CD14-positive monocyte (primary cell): ENCODE results near the gene BIN1. TPM values are rescaled to one million over a fixed set of nuclear protein-coding genes. Genes with fewer than 3 reads are reported as not detected.

Experiments used
- DNase-seq, 3 donors: peaks; one replicate each; pipeline ENCODE4 v3.0.0-alpha.2; 2011 to 2022
- H2AFZ ChIP-seq: 2 replicates; pipeline ENCODE4 v1.6.0; 2012; ENCODE audit warnings: mild to moderate bottlenecking, low read depth, low read length, inconsistent platforms; ENCODE audit not compliant: insufficient read depth, poor library complexity, severe bottlenecking
- H3K27ac ChIP-seq, 2 donors: 1 replicate in 1 of 2; 2 replicates in 1 of 2; pipeline ENCODE4 v1.5.1; 2012 to 2013; ENCODE audit warnings: low read length in 2 of 2, control low read depth in 1 of 2, inconsistent platforms in 1 of 2, low read depth in 1 of 2, mild to moderate bottlenecking in 1 of 2
- H3K27me3 ChIP-seq, 2 donors: one replicate each; pipeline versions ENCODE4 v1.6.0 to v1.6.1; 2011 to 2013; ENCODE audit warnings: low read length in 2 of 2; ENCODE audit not compliant: control insufficient read depth in 2 of 2, insufficient read depth in 2 of 2
- H3K36me3 ChIP-seq, 2 donors: replicated peaks in 1 of 2; 1 replicate in 1 of 2; 2 replicates in 1 of 2; pipeline versions ENCODE4 v1.5.1 to v1.6.1; 2012 to 2013; ENCODE audit warnings: low read length in 2 of 2, control low read depth in 1 of 2, inconsistent platforms in 1 of 2, mild to moderate bottlenecking in 1 of 2; ENCODE audit not compliant: insufficient read depth in 2 of 2, control insufficient read depth in 1 of 2
- H3K4me1 ChIP-seq, 2 donors: 1 replicate in 1 of 2; 2 replicates in 1 of 2; pipeline versions ENCODE4 v1.5.1 to v1.6.1; 2012 to 2013; ENCODE audit warnings: low read length in 2 of 2, control low read depth in 1 of 2, inconsistent platforms in 1 of 2, mild to moderate bottlenecking in 1 of 2, moderate library complexity in 1 of 2; ENCODE audit not compliant: insufficient read depth in 2 of 2, control insufficient read depth in 1 of 2
- H3K4me2 ChIP-seq: replicated peaks from 2 replicates; pipeline ENCODE3; 2012; ENCODE audit warnings: low read length, moderate library complexity, mild to moderate bottlenecking; ENCODE audit not compliant: poor library complexity, severe bottlenecking; ENCODE audit errors: extremely low read depth
- H3K4me3 ChIP-seq, 3 experiments: fragments of 200-600 bp in 1 of 3; sonication (generic) in 1 of 3; replicated peaks in 1 of 3; 1 replicate in 2 of 3; 2 replicates in 1 of 3; pipeline ENCODE4 v1.5.1; 2011 to 2013; ENCODE audit warnings: low read length in 3 of 3, mild to moderate bottlenecking in 3 of 3, control low read depth in 2 of 3, low read depth in 2 of 3, inconsistent platforms in 1 of 3, moderate library complexity in 1 of 3
- H3K79me2 ChIP-seq: 2 replicates; pipeline ENCODE4 v1.6.0; 2012; ENCODE audit warnings: mild to moderate bottlenecking, control low read depth, inconsistent platforms, low read length, moderate library complexity; ENCODE audit not compliant: insufficient read depth
- H3K9ac ChIP-seq: 2 replicates; pipeline ENCODE4 v1.6.0; 2017; ENCODE audit warnings: low read length, mild to moderate bottlenecking; ENCODE audit not compliant: insufficient read depth, poor library complexity, severe bottlenecking
- H3K9me3 ChIP-seq, 2 donors: replicated peaks in 1 of 2; 1 replicate in 1 of 2; 2 replicates in 1 of 2; pipeline versions ENCODE4 v1.5.1 to v1.6.1; 2012 to 2013; ENCODE audit warnings: low read length in 2 of 2, control low read depth in 1 of 2; ENCODE audit not compliant: control insufficient read depth in 1 of 2, insufficient read depth in 1 of 2
- H4K20me1 ChIP-seq: 2 replicates; pipeline ENCODE4 v1.6.0; 2012; ENCODE audit warnings: mild to moderate bottlenecking, low read length, control low read depth, moderate library complexity; ENCODE audit not compliant: insufficient read depth
- H3K27ac Mint-ChIP-seq, 7 donors: one replicate each; pipeline ENCODE4 v1.8.0; 2020; ENCODE audit warnings: mild to moderate bottlenecking in 7 of 7, mixed read lengths in 7 of 7, moderate library complexity in 6 of 7, inconsistent platforms in 2 of 7
- H3K27me3 Mint-ChIP-seq, 3 donors: one replicate each; pipeline ENCODE4 v1.8.0; 2021 to 2022; ENCODE audit warnings: low read depth in 3 of 3, mild to moderate bottlenecking in 3 of 3, mixed read lengths in 3 of 3, moderate library complexity in 3 of 3, inconsistent platforms in 1 of 3
- H3K36me3 Mint-ChIP-seq, 2 donors: one replicate each; pipeline ENCODE4 v1.8.0; 2020; ENCODE audit warnings: mixed read lengths in 2 of 2, inconsistent platforms in 1 of 2, mild to moderate bottlenecking in 1 of 2
- H3K4me1 Mint-ChIP-seq: one replicate; pipeline ENCODE4 v1.8.0; 2020; ENCODE audit warnings: mild to moderate bottlenecking, mixed read lengths
- H3K4me3 Mint-ChIP-seq, 2 donors: one replicate each; pipeline ENCODE4 v1.8.0; 2020; ENCODE audit warnings: mild to moderate bottlenecking in 2 of 2, mixed read lengths in 2 of 2, moderate library complexity in 1 of 2
- H3K9me3 Mint-ChIP-seq, 7 donors: one replicate each; pipeline ENCODE4 v1.8.0; 2020 to 2022; ENCODE audit warnings: mixed read lengths in 7 of 7, mild to moderate bottlenecking in 6 of 7, moderate library complexity in 6 of 7, inconsistent platforms in 2 of 7
- CTCF ChIP-seq: fragments of 200-600 bp; IDR thresholded peaks from one replicate; pipeline ENCODE4 v1.8.0; 2022; ENCODE audit warnings: antibody characterized with exemption, mild to moderate bottlenecking
- WGBS: methylation state at CpG from one replicate; pipeline ENCODE4 v1.1.5; 2013; ENCODE audit warnings: missing lambda C conversion rate; ENCODE audit not compliant: insufficient coverage; 5-methylcytosine and 5-hydroxymethylcytosine counted together
- intact Hi-C, 2 donors: fragments of 100-400 bp; cut with micrococcal nuclease; formaldehyde crosslinking; loops; one replicate each; pipeline versions ENCODE4 v1.15.0 to v1.15.1; 2023
- polyA plus RNA-seq, 3 donors: library from polyadenylated mRNA; depleted of rRNA in 1 of 3; unstranded in 2 of 3; stranded (reverse) in 1 of 3; fragments of 300-500 nt in 2 of 3; fragments of >200 nt in 1 of 3; fragmentation: Illumina TruSeq in 2 of 3; gene quantifications; 1 replicate in 2 of 3; 2 replicates in 1 of 3; pipeline ENCODE4 v1.2.3, GENCODE V29; 2012 to 2021

The BIN1 gene
- polyA plus RNA-seq, 3 donors: 3.4 to 7.5 (median 4.1) TPM

- Histone ChIP-seq H4K20me1 (no peaks in the 10 kb centered on the region), H3K79me2 (no peaks in the 10 kb centered on the region), H3K4me3 (no peak overlapping the region), H3K27ac (no peak overlapping the region), H3K36me3 (no peaks in the 10 kb centered on the region), H3K9me3 (peaks cover 0 to 6% of the 10 kb centered on the region in 2 donors), H3K27me3 (no peaks in the 10 kb centered on the region), H3K9ac (no peak overlapping the region), H3K4me1 (no peaks in the 10 kb centered on the region), H2AFZ (no peak overlapping the region), H3K4me2 (no peak overlapping the region)
- peaks cover 0 to 6% (median 5%) of the 10 kb centered on the region in 3 donors for H3K27me3 Mint-ChIP-seq
- 100% methylated on average over 5 of the region's 6 CpGs for WGBS
- TF ChIP-seq CTCF: no peak
- no peak overlapping the region for H3K4me3 Mint-ChIP-seq
- H3K27ac Mint-ChIP-seq: no peak overlapping the region
- no peaks in the 10 kb centered on the region for H3K36me3 Mint-ChIP-seq
- peaks cover 2 to 12% (median 9%) of the 10 kb centered on the region in 7 donors for H3K9me3 Mint-ChIP-seq
- DNase-seq: no peak
- H3K4me1 Mint-ChIP-seq: no peaks in the 10 kb centered on the region
- intact Hi-C loops: no loop called here
Observed at GRCh38 chr2:127118467-127118866, 11.5 kb upstream of the BIN1 start.

GRCh38 chr2:127118038-127118437 lies 11.1 kb upstream of the BIN1 start:
- WGBS: 89% methylated on average over 4 of the region's 5 CpGs
- Mint-ChIP-seq H3K4me3 (no peak overlapping the region), H3K36me3 (no peaks in the 10 kb centered on the region), H3K27ac (no peak overlapping the region), H3K4me1 (no peaks in the 10 kb centered on the region), H3K27me3 (peaks cover 2 to 6% (median 5%) of the 10 kb centered on the region in 3 donors), H3K9me3 (peaks cover 0 to 10% (median 7%) of the 10 kb centered on the region in 7 donors)
- Histone ChIP-seq H2AFZ (no peak overlapping the region), H3K27me3 (no peaks in the 10 kb centered on the region), H4K20me1 (no peaks in the 10 kb centered on the region), H3K9me3 (peaks cover 0 to 6% of the 10 kb centered on the region in 2 donors), H3K4me2 (no peak overlapping the region), H3K4me1 (no peaks in the 10 kb centered on the region), H3K27ac (no peak overlapping the region), H3K4me3 (no peak overlapping the region), H3K9ac (no peak overlapping the region), H3K36me3 (no peaks in the 10 kb centered on the region), H3K79me2 (no peaks in the 10 kb centered on the region)
- intact Hi-C loops: no loop called here
- TF ChIP-seq CTCF: no peak
- DNase-seq: no peak
